Measurements from ENCODE around the gene INO80.

DNA sequence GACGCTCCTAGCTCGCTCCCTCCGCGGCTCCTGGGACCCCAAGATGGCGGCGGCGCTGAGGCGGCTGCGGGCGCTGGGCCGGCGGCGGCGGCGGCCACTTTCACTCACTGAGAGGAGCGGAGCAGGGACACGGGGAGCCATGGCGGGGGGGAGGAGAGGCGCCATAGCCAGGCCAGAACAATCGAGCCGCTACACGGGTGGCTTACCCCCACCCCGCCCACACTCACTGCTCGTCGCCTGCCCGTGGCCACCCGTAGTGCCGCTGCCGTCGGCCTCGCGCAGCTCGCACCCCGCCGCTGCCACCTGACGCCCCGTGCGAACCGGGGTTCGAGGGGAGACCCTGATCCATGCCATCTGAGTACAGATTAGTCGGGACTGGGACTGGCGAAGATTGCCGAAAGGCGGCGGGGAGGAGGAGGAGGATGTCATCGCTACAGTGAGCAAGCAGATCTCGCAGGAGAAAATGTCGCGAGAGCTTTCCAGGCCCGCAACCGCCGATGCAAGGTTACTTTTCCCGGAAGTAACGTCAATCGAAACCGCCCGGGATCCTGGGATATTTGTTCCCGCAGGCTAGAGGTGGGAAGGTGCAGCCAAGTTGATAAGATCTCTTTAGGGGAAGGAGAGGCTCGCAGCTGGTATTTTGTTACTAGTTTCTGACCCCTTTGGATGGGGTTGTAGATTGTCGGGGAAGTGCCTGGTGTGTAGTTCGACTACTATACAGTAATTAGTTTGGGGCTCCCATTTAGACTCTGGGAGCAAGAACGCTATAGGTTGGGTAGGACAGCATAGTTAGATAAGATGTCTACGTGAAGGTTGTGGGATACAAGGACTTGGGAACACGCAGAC is at the start of gene INO80:
- peak; percentile 65 for TF ChIP-seq POLR2A (IDR thresholded peaks at IDR 0.05; ENCODE audit: low read depth, low read length)
- peak; percentile 71 for TF ChIP-seq TAF1 (IDR thresholded peaks at IDR 0.05; ENCODE audit: borderline replicate concordance, low read depth, low read length)
- TF ChIP-seq POLR2AphosphoS5 (IDR thresholded peaks at IDR 0.05; ENCODE audit: low read depth, low read length) = no peak
